Neural cell (in vitro differentiated cells): ENCODE data around the gene INPP5A. TPM values are rescaled to one million over a fixed set of nuclear protein-coding genes. Genes with fewer than 3 reads are reported as not detected.

ENCODE experiments used
- H2AFZ ChIP-seq: fragments of 200-600, 300-800 bp; sonication (generic), shearing (Covaris generic); 2 replicates; pipeline ENCODE4 v1.6.0; 2014; ENCODE audit warnings: low read depth, mild to moderate bottlenecking, antibody characterized with exemption, low read length, moderate library complexity
- H3F3A ChIP-seq: fragments of 200-600 bp; shearing (Covaris generic); 2 replicates; pipeline ENCODE4 v1.6.1; 2016; ENCODE audit warnings: mild to moderate bottlenecking, moderate library complexity, mixed read lengths, antibody characterized with exemption, low read length; ENCODE audit not compliant: insufficient read depth, poor library complexity, severe bottlenecking
- H3K27ac ChIP-seq: fragments of 200-600, 300-800 bp; sonication (generic), shearing (Covaris generic); 2 replicates; pipeline ENCODE4 v1.5.1; 2014; ENCODE audit warnings: mild to moderate bottlenecking, low read length, moderate library complexity
- H3K27me3 ChIP-seq: fragments of 300-800, 200-600 bp; sonication (generic), shearing (Covaris generic); 2 replicates; pipeline ENCODE4 v1.6.0; 2014; ENCODE audit warnings: mild to moderate bottlenecking, low read depth, low read length, moderate library complexity; ENCODE audit not compliant: insufficient read depth
- H3K36me3 ChIP-seq: fragments of 300-800, 200-600 bp; sonication (generic), shearing (Covaris generic); 2 replicates; pipeline ENCODE4 v1.5.1; 2014; ENCODE audit warnings: mild to moderate bottlenecking, antibody characterized with exemption, low read length, moderate library complexity; ENCODE audit not compliant: insufficient read depth
- H3K4me2 ChIP-seq: fragments of 300-800, 200-600 bp; sonication (generic), shearing (Covaris generic); 2 replicates; pipeline ENCODE4 v1.6.0; 2014; ENCODE audit warnings: mild to moderate bottlenecking, low read length
- H3K4me3 ChIP-seq: fragments of 300-800, 200-600 bp; sonication (generic), shearing (Covaris generic); 2 replicates; pipeline ENCODE4 v1.5.1; 2014; ENCODE audit warnings: mild to moderate bottlenecking, low read length, moderate library complexity
- H3K79me2 ChIP-seq: fragments of 200-600 bp; shearing (Covaris generic); replicated peaks from 2 replicates; pipeline ENCODE4 v1.6.0; 2014; ENCODE audit warnings: mild to moderate bottlenecking, low read length, moderate library complexity; ENCODE audit not compliant: insufficient read depth
- H3K9ac ChIP-seq: fragments of 300-800, 200-600 bp; sonication (generic), shearing (Covaris generic); 2 replicates; pipeline ENCODE4 v1.6.1; 2016; ENCODE audit warnings: mild to moderate bottlenecking, low read length, mixed read lengths
- H3K9me2 ChIP-seq: fragments of 200-600 bp; shearing (Covaris generic); 2 replicates; pipeline ENCODE4 v1.6.1; 2016; ENCODE audit warnings: mild to moderate bottlenecking, low read length, mixed read lengths; ENCODE audit not compliant: insufficient read depth
- H3K9me3 ChIP-seq: fragments of 200-600, 300-800 bp; sonication (generic), shearing (Covaris generic); 2 replicates; pipeline ENCODE4 v1.6.1; 2016; ENCODE audit warnings: mild to moderate bottlenecking, mixed run types, low read length, moderate library complexity, mixed read lengths
- H4K20me1 ChIP-seq: fragments of 200-600 bp; shearing (Covaris generic); 2 replicates; pipeline ENCODE4 v1.6.1; 2016; ENCODE audit warnings: mild to moderate bottlenecking, mixed run types; ENCODE audit not compliant: insufficient read depth
- EP300 ChIP-seq: fragments of 450-650 bp; conservative IDR thresholded peaks from 2 replicates; pipeline ENCODE4 v1.6.1; 2014; ENCODE audit warnings: antibody characterized with exemption, mild to moderate bottlenecking, moderate library complexity; ENCODE audit not compliant: poor library complexity, severe bottlenecking
- EZH2 ChIP-seq: fragments of 200-600, 300-800 bp; shearing (Covaris generic), sonication (generic); IDR thresholded peaks from 2 replicates; pipeline ENCODE4 v1.6.1; 2014; ENCODE audit warnings: antibody characterized with exemption, low read length, borderline replicate concordance, mild to moderate bottlenecking; ENCODE audit not compliant: insufficient read depth, poor library complexity, severe bottlenecking
- MXI1 ChIP-seq: fragments of 450-650 bp; conservative IDR thresholded peaks from 2 replicates; pipeline ENCODE4 v1.6.1; 2014; ENCODE audit warnings: antibody characterized with exemption, mild to moderate bottlenecking; ENCODE audit not compliant: poor library complexity, severe bottlenecking
- POLR2AphosphoS5 ChIP-seq: IDR thresholded peaks from 2 replicates; pipeline ENCODE4 v1.6.1; 2012
- RAD21 ChIP-seq: fragments of 450-650 bp; conservative IDR thresholded peaks from 2 replicates; pipeline ENCODE4 v1.6.1; 2014; ENCODE audit warnings: antibody characterized with exemption, mild to moderate bottlenecking, moderate library complexity
- SMC3 ChIP-seq: fragments of 450-650 bp; conservative IDR thresholded peaks from 2 replicates; pipeline ENCODE4 v1.6.1; 2014; ENCODE audit warnings: antibody characterized with exemption, mild to moderate bottlenecking, moderate library complexity; ENCODE audit not compliant: poor library complexity
- TAF1 ChIP-seq: IDR thresholded peaks from 2 replicates; pipeline ENCODE4 v1.6.1; 2012; ENCODE audit warnings: low read depth
- polyA plus RNA-seq: library from polyadenylated mRNA; depleted of rRNA; stranded (reverse); fragments of >200 nt; gene quantifications from 2 replicates; pipeline ENCODE4 v1.2.3, GENCODE V29; 2014
- TF ChIP-seq, protein P1 (sequence below): fragments of 450-650 bp; IDR thresholded peaks from 2 replicates; pipeline ENCODE4 v1.5.1; 2014; ENCODE audit warnings: antibody characterized with exemption, mild to moderate bottlenecking, moderate library complexity; ENCODE audit not compliant: poor library complexity, severe bottlenecking
- TF ChIP-seq, protein P2 (sequence below): IDR thresholded peaks from 2 replicates; pipeline ENCODE4 v1.6.1; 2012; ENCODE audit warnings: borderline replicate concordance

Gene INPP5A
- polyA plus RNA-seq, 1 donor from 2014 or later = 48.8 TPM

DNA sequence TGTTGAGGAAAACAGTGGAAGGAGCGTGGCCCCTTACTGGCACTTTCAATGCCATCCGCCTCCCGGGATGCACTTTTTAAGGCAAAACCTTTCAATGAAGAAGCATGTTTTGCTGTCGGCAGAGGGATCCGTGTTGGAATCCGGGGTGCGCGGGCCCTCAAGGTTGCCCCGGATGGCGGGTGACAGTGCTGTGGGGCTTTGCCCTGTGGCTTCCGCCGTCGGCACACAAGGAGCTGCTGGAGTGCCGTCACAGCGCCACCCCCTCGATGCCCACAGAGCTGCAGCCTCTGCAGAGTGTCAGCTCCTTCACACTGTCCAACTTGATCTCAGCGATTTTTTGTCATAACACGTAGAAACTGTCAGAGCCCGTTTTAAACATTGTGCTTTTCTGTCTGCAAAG, 189.4 kb downstream of the INPP5A start:
- Histone ChIP-seq H3K4me2 (no peak overlapping the region), H3K79me2 (no peaks in the 10 kb centered on the region), H4K20me1 (no peaks in the 10 kb centered on the region), H3K9ac (no peak overlapping the region), H2AFZ (no peak overlapping the region), H3K9me2 (no peaks in the 10 kb centered on the region), H3K27me3 (no peaks in the 10 kb centered on the region), H3F3A (no peaks in the 10 kb centered on the region), H3K36me3 (no peaks in the 10 kb centered on the region), H3K4me3 (no peak overlapping the region), H3K27ac (no peak overlapping the region), H3K9me3 (no peaks in the 10 kb centered on the region)
- TF ChIP-seq EP300 = no peak
- TF ChIP-seq SMC3 = no peak
- TF ChIP-seq, protein P1, sequence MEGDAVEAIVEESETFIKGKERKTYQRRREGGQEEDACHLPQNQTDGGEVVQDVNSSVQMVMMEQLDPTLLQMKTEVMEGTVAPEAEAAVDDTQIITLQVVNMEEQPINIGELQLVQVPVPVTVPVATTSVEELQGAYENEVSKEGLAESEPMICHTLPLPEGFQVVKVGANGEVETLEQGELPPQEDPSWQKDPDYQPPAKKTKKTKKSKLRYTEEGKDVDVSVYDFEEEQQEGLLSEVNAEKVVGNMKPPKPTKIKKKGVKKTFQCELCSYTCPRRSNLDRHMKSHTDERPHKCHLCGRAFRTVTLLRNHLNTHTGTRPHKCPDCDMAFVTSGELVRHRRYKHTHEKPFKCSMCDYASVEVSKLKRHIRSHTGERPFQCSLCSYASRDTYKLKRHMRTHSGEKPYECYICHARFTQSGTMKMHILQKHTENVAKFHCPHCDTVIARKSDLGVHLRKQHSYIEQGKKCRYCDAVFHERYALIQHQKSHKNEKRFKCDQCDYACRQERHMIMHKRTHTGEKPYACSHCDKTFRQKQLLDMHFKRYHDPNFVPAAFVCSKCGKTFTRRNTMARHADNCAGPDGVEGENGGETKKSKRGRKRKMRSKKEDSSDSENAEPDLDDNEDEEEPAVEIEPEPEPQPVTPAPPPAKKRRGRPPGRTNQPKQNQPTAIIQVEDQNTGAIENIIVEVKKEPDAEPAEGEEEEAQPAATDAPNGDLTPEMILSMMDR = no peak
- TF ChIP-seq EZH2 = no peak
- no peak for TF ChIP-seq RAD21

DNA sequence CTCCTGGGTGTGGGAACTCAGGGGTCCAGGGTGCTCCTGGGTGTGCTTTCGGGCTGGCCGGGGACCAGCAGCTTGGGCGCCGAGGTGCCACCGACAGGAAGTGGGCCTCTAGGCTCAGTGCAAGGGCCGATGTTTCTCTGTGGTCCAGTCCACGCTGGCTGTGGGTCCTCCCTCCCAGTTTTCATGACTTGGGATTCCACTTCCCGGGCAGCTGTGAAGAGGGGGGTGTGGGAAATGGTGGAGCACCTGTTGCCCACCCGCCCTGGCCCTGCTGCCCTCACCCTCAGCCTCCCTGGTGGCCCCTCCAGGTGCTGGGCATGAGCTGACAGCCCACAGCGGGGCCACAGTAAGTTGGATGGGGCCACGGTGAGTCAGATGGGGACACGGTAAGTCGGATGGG, 189.8 kb downstream of the INPP5A start:
- Histone ChIP-seq H3K4me3 (no peak overlapping the region), H2AFZ (no peak overlapping the region), H3K79me2 (no peaks in the 10 kb centered on the region), H3K27me3 (no peaks in the 10 kb centered on the region), H3K9ac (no peak overlapping the region), H3K36me3 (no peaks in the 10 kb centered on the region), H3K9me2 (no peaks in the 10 kb centered on the region), H4K20me1 (no peaks in the 10 kb centered on the region), H3F3A (no peaks in the 10 kb centered on the region), H3K27ac (no peak overlapping the region), H3K4me2 (no peak overlapping the region), H3K9me3 (no peaks in the 10 kb centered on the region)
- TF ChIP-seq, protein P2, sequence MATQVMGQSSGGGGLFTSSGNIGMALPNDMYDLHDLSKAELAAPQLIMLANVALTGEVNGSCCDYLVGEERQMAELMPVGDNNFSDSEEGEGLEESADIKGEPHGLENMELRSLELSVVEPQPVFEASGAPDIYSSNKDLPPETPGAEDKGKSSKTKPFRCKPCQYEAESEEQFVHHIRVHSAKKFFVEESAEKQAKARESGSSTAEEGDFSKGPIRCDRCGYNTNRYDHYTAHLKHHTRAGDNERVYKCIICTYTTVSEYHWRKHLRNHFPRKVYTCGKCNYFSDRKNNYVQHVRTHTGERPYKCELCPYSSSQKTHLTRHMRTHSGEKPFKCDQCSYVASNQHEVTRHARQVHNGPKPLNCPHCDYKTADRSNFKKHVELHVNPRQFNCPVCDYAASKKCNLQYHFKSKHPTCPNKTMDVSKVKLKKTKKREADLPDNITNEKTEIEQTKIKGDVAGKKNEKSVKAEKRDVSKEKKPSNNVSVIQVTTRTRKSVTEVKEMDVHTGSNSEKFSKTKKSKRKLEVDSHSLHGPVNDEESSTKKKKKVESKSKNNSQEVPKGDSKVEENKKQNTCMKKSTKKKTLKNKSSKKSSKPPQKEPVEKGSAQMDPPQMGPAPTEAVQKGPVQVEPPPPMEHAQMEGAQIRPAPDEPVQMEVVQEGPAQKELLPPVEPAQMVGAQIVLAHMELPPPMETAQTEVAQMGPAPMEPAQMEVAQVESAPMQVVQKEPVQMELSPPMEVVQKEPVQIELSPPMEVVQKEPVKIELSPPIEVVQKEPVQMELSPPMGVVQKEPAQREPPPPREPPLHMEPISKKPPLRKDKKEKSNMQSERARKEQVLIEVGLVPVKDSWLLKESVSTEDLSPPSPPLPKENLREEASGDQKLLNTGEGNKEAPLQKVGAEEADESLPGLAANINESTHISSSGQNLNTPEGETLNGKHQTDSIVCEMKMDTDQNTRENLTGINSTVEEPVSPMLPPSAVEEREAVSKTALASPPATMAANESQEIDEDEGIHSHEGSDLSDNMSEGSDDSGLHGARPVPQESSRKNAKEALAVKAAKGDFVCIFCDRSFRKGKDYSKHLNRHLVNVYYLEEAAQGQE = no peak
- TF ChIP-seq EZH2 = no peak
- no peak for TF ChIP-seq TAF1
- TF ChIP-seq MXI1 = no peak
- TF ChIP-seq SMC3 = no peak
- no peak for TF ChIP-seq EP300

DNA sequence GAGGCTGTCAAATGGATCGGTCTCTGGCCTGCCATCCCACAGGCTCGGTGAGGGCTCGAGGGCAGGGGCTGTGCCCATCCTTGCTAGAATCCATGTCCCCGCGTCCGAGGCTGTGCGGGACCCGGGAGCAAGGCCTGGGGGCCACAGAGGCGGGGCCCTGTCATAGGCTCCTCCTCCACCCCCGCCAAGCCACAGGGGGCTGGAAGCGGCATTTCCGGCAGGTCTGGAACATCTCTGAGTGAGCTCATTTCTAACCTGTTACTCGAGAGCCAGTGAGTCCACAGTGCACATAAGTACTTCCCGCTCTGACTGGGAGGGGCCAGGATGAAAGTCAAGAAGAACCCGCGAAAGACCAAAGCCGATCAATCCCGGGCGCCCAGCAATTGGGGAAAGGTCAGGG, 190.7 kb downstream of the INPP5A start:
- Histone ChIP-seq H3K27ac (no peak overlapping the region), H3K4me3 (no peak overlapping the region), H3K4me2 (no peak overlapping the region), H4K20me1 (no peaks in the 10 kb centered on the region), H3K9me2 (no peaks in the 10 kb centered on the region), H2AFZ (no peak overlapping the region), H3K79me2 (no peaks in the 10 kb centered on the region), H3F3A (no peaks in the 10 kb centered on the region), H3K36me3 (no peaks in the 10 kb centered on the region), H3K9me3 (no peaks in the 10 kb centered on the region), H3K27me3 (no peaks in the 10 kb centered on the region), H3K9ac (no peak overlapping the region)
- TF ChIP-seq TAF1 (no peak), POLR2AphosphoS5 (no peak), RAD21 (no peak), EZH2 (no peak), EP300 (no peak), MXI1 (no peak), SMC3 (no peak)
- TF ChIP-seq, protein P1 = no peak
- TF ChIP-seq, protein P2 = no peak
